Panc1 (cell line): ENCODE data around the gene PRR5. TPM values are rescaled to one million over a fixed set of nuclear protein-coding genes. Genes with fewer than 3 reads are reported as not detected.

ENCODE experiments used
- ATAC-seq: fragments of 200-7000 bp; cut with Tn5 transposase; 2 replicates; pipeline ENCODE4 v1.9.1; 2020; ENCODE audit warnings: mild to moderate bottlenecking, moderate library complexity
- BruUV-seq: library from RNA; stranded (reverse); fragments of 400-500 nt; replicated peaks from 2 replicates; lab custom pipeline; 2021; lab: Mats Ljungman, UMichigan
- CTCF ChIA-PET: fragments of 300-600 bp; sonication (Branson Sonifier 250); formaldehyde crosslinking; loops from one replicate; lab custom pipeline; 2022; ENCODE audit warnings: antibody characterized with exemption; lab: Charles Lee
- POLR2A ChIA-PET: fragments of 300-600 bp; sonication (Branson Sonifier 250); formaldehyde crosslinking; loops from one replicate; lab custom pipeline; 2022; ENCODE audit warnings: antibody characterized with exemption; lab: Charles Lee
- DNase-seq: peaks from one replicate; pipeline ENCODE4 v3.0.0-alpha.2; 2010; ENCODE audit warnings: low read depth, low spot score
- H3K27ac ChIP-seq: 2 replicates; pipeline ENCODE4 v1.5.1; 2011; ENCODE audit warnings: mild to moderate bottlenecking, low read length, inconsistent platforms
- H3K27me3 ChIP-seq: fragments of 200-500 bp; sonication (Bioruptor generic); 2 replicates; pipeline ENCODE4 v1.6.0; 2014; ENCODE audit warnings: low read length, inconsistent platforms; ENCODE audit not compliant: control insufficient read depth, insufficient read depth
- H3K36me3 ChIP-seq: fragments of 200-500 bp; sonication (Bioruptor generic); 2 replicates; pipeline ENCODE4 v1.5.1; 2014; ENCODE audit warnings: inconsistent platforms, mild to moderate bottlenecking, low read length, moderate library complexity; ENCODE audit not compliant: control insufficient read depth, insufficient read depth
- H3K4me1 ChIP-seq: 2 replicates; pipeline ENCODE4 v1.5.1; 2011; ENCODE audit warnings: inconsistent platforms, mild to moderate bottlenecking, low read length, moderate library complexity; ENCODE audit not compliant: control insufficient read depth, insufficient read depth
- H3K4me3 ChIP-seq, 2 experiments: 2 replicates each; pipeline ENCODE4 v1.5.1; 2011 to 2012; ENCODE audit warnings: low read depth in 2 of 2, low read length in 2 of 2, mild to moderate bottlenecking in 2 of 2, inconsistent platforms in 1 of 2, moderate library complexity in 1 of 2
- H3K9me3 ChIP-seq: fragments of 200-500 bp; sonication (Bioruptor generic); 2 replicates; pipeline ENCODE4 v1.5.1; 2014; ENCODE audit warnings: low read depth, mild to moderate bottlenecking, inconsistent platforms, low read length, moderate library complexity; ENCODE audit not compliant: control insufficient read depth, insufficient read depth
- POLR2AphosphoS5 ChIP-seq: IDR thresholded peaks from 2 replicates; pipeline ENCODE4 v1.6.1; 2012; ENCODE audit warnings: mild to moderate bottlenecking, low read depth, low read length, moderate library complexity
- SIN3A ChIP-seq: IDR thresholded peaks from 2 replicates; pipeline ENCODE4 v1.6.1; 2012; ENCODE audit warnings: low read depth, mild to moderate bottlenecking, low read length, moderate library complexity, borderline replicate concordance; ENCODE audit not compliant: insufficient read depth
- TCF7L2 ChIP-seq: IDR thresholded peaks from 2 replicates; pipeline ENCODE4 v1.6.1; 2011; ENCODE audit warnings: mild to moderate bottlenecking, low read depth, low read length, inconsistent platforms
- in situ Hi-C: cut with HindIII; loops from 2 replicates; pipeline ENCODE4 v1.10.0; 2016; ENCODE audit warnings: low sequenced_read_pairs, low pct_unique_long_range_greater_than_20kb
- intact Hi-C: fragments of 100-400 bp; cut with micrococcal nuclease; formaldehyde crosslinking; loops from one replicate; pipeline ENCODE4 v1.10.0; 2022; ENCODE audit not compliant: unreplicated experiment
- total RNA-seq: library from RNA; stranded (reverse); gene quantifications from one replicate; pipeline ENCODE4 v1.2.1, GENCODE V29; 2021; ENCODE audit not compliant: unreplicated experiment
- TF ChIP-seq, protein P1 (sequence below), 2 experiments: IDR thresholded peaks; 2 replicates each; pipeline ENCODE4 v1.6.1; 2011 to 2012; ENCODE audit warnings: low read depth in 2 of 2, control low read depth in 1 of 2, low read length in 1 of 2, mild to moderate bottlenecking in 1 of 2, moderate library complexity in 1 of 2; ENCODE audit not compliant: insufficient read depth in 1 of 2
- TF ChIP-seq, protein P2 (sequence below): fragments of 450-650 bp; IDR thresholded peaks from 2 replicates; pipeline ENCODE4 v1.5.1; 2017; ENCODE audit warnings: mild to moderate bottlenecking

PRR5 gene
- total RNA-seq, 1 experiment from 2014 or later: 11.5 TPM

DNA sequence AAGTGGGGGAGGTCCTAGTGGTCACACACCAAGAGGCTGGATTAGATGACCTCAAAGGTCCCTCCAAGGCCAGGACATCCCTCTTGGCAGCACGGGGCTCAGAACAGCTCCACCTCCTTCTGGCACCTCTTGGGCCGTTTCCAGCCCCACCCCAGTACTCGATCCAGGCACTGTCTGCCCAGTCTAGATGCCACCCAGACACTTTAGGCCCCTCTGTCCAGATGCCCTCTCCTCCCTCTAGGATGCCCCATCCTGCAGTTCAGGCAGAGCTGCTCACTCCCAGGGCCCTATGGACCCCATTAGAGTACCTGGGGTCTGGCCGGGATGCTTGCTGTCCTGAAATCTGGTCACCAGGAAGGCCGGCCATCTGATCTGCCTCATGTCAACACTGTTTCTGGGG, 34.7 kb upstream of the PRR5 start:
- Histone ChIP-seq H3K27me3 (no peaks in the 10 kb centered on the region), H3K9me3 (no peaks in the 10 kb centered on the region), H3K27ac (no peak overlapping the region), H3K4me1 (peaks cover 9% of the 10 kb centered on the region; the same call in 1 of the 2 replicates), H3K36me3 (no peaks in the 10 kb centered on the region), H3K4me3 (no peak overlapping the region)
- DNase-seq: no peak
- BruUV-seq: no TSS peak
- ChIA-PET CTCF (interaction anchor here (0.7 kb wide), 1 partner anchor 683 kb away, joined by 4 read pairs; no protein-coding TSS in a partner anchor), POLR2A (no interaction called here)
- ATAC-seq: no peak
- no peak for TF ChIP-seq POLR2AphosphoS5
- TF ChIP-seq, protein P1, sequence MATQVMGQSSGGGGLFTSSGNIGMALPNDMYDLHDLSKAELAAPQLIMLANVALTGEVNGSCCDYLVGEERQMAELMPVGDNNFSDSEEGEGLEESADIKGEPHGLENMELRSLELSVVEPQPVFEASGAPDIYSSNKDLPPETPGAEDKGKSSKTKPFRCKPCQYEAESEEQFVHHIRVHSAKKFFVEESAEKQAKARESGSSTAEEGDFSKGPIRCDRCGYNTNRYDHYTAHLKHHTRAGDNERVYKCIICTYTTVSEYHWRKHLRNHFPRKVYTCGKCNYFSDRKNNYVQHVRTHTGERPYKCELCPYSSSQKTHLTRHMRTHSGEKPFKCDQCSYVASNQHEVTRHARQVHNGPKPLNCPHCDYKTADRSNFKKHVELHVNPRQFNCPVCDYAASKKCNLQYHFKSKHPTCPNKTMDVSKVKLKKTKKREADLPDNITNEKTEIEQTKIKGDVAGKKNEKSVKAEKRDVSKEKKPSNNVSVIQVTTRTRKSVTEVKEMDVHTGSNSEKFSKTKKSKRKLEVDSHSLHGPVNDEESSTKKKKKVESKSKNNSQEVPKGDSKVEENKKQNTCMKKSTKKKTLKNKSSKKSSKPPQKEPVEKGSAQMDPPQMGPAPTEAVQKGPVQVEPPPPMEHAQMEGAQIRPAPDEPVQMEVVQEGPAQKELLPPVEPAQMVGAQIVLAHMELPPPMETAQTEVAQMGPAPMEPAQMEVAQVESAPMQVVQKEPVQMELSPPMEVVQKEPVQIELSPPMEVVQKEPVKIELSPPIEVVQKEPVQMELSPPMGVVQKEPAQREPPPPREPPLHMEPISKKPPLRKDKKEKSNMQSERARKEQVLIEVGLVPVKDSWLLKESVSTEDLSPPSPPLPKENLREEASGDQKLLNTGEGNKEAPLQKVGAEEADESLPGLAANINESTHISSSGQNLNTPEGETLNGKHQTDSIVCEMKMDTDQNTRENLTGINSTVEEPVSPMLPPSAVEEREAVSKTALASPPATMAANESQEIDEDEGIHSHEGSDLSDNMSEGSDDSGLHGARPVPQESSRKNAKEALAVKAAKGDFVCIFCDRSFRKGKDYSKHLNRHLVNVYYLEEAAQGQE (IDR thresholded peaks at IDR 0.05; ENCODE audit: insufficient read depth in 1 of 2, low read depth in 2 of 2, low read length in 1 of 2): no peak
- no peak for TF ChIP-seq TCF7L2
- no peak for TF ChIP-seq SIN3A
- TF ChIP-seq, protein P2, sequence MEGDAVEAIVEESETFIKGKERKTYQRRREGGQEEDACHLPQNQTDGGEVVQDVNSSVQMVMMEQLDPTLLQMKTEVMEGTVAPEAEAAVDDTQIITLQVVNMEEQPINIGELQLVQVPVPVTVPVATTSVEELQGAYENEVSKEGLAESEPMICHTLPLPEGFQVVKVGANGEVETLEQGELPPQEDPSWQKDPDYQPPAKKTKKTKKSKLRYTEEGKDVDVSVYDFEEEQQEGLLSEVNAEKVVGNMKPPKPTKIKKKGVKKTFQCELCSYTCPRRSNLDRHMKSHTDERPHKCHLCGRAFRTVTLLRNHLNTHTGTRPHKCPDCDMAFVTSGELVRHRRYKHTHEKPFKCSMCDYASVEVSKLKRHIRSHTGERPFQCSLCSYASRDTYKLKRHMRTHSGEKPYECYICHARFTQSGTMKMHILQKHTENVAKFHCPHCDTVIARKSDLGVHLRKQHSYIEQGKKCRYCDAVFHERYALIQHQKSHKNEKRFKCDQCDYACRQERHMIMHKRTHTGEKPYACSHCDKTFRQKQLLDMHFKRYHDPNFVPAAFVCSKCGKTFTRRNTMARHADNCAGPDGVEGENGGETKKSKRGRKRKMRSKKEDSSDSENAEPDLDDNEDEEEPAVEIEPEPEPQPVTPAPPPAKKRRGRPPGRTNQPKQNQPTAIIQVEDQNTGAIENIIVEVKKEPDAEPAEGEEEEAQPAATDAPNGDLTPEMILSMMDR: no peak
- intact Hi-C loops (no loop called here), in situ Hi-C loops (no loop called here)

DNA sequence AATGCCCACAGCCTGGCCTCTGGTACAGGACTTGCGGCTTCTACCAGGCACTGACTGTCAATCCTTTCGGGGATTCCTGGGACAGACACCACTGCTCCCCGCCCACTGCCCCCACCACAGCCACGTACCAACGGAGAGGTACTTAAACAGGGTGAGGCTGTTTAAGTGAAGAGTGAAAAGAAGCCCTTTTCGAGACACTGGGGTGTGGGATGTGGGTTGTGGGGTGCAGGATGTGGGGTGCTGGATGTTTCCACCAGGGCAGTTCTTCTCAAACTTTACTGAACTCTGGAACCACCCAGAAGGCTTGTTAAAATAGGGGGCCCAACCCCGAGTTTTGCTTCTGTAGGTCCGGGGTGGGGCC, 34.2 kb upstream of the PRR5 start:
- POLR2A ChIA-PET: no interaction called here
- TF ChIP-seq, protein P2: no peak
- no peak for TF ChIP-seq POLR2AphosphoS5
- TF ChIP-seq SIN3A: no peak
- no peak for TF ChIP-seq TCF7L2
- TF ChIP-seq, protein P1 (IDR thresholded peaks at IDR 0.05; ENCODE audit: insufficient read depth in 1 of 2, low read depth in 2 of 2, low read length in 1 of 2): no peak
- DNase-seq (no peak), ATAC-seq (no peak)
- H3K27ac ChIP-seq: no peak overlapping the region
- H3K4me1 ChIP-seq: peaks cover 9% of the 10 kb centered on the region; the same call in 1 of the 2 replicates
- BruUV-seq: no TSS peak
- CTCF ChIA-PET: no interaction called here
- no peaks in the 10 kb centered on the region for H3K9me3 ChIP-seq
- intact Hi-C loops: no loop called here
- peak overlapping the region; percentile 35 to 40 for H3K4me3 ChIP-seq
- H3K36me3 ChIP-seq: no peaks in the 10 kb centered on the region
- in situ Hi-C loops: no loop called here
- H3K27me3 ChIP-seq: no peaks in the 10 kb centered on the region
